ENCODE measurements around the gene FRMD4B. TPM values are rescaled to one million over a fixed set of nuclear protein-coding genes. Genes with fewer than 3 reads are reported as not detected.

The FRMD4B gene
- total RNA-seq, 3 donors from 2014 or later (not counting 1 experiment from before 2014, with no cell fraction given), result 8.5 to 19.8 (median 9.4) TPM

GRCh38 chr3:69182588-69183316 is 203.1 kb downstream of the FRMD4B start:
- H3K27ac Mint-ChIP-seq, result peak overlapping the region in 1 of 2 donors; percentile 8
- no peak overlapping the region for H3K4me3 ChIP-seq (ENCODE audit: low read length)
- H3K4me1 Mint-ChIP-seq, result peaks cover 5 to 7% of the 10 kb centered on the region in 2 donors
- no peak for DNase-seq
- no peak for ATAC-seq
- H3K27ac ChIP-seq (ENCODE audit: low read length), result no peak overlapping the region
- no peaks in the 10 kb centered on the region for H3K27me3 ChIP-seq (ENCODE audit: control insufficient read depth, insufficient read depth, low read length)
- TF ChIP-seq, protein P1, sequence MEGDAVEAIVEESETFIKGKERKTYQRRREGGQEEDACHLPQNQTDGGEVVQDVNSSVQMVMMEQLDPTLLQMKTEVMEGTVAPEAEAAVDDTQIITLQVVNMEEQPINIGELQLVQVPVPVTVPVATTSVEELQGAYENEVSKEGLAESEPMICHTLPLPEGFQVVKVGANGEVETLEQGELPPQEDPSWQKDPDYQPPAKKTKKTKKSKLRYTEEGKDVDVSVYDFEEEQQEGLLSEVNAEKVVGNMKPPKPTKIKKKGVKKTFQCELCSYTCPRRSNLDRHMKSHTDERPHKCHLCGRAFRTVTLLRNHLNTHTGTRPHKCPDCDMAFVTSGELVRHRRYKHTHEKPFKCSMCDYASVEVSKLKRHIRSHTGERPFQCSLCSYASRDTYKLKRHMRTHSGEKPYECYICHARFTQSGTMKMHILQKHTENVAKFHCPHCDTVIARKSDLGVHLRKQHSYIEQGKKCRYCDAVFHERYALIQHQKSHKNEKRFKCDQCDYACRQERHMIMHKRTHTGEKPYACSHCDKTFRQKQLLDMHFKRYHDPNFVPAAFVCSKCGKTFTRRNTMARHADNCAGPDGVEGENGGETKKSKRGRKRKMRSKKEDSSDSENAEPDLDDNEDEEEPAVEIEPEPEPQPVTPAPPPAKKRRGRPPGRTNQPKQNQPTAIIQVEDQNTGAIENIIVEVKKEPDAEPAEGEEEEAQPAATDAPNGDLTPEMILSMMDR (IDR thresholded peaks at IDR 0.05), result no peak
- H3K9me3 Mint-ChIP-seq, result no peaks in the 10 kb centered on the region
- H3K27me3 Mint-ChIP-seq (ENCODE audit: low read depth in 2 of 2), result no peaks in the 10 kb centered on the region
- no peaks in the 10 kb centered on the region for H3K4me1 ChIP-seq (ENCODE audit: control insufficient read depth, insufficient read depth, low read length)
- peaks cover 3% of the 10 kb centered on the region for H3K36me3 ChIP-seq (ENCODE audit: control insufficient read depth, insufficient read depth, low read length)
- WGBS (ENCODE audit: insufficient coverage), result 82% methylated on average over 8 of the region's 8 CpGs
- no peak overlapping the region for H3K4me3 Mint-ChIP-seq
- intact Hi-C loops (cut with micrococcal nuclease), result no loop called here
- no peaks in the 10 kb centered on the region for H3K9me3 ChIP-seq (ENCODE audit: control insufficient read depth, insufficient read depth, low read length)
- no peaks in the 10 kb centered on the region for H3K36me3 Mint-ChIP-seq

GRCh38 chr3:69181592-69182211 is 204.2 kb downstream of the FRMD4B start:
- no peaks in the 10 kb centered on the region for H3K9me3 ChIP-seq (ENCODE audit: control insufficient read depth, insufficient read depth, low read length)
- Mint-ChIP-seq H3K9me3 (no peaks in the 10 kb centered on the region), H3K4me3 (no peak overlapping the region), H3K27me3 (ENCODE audit: low read depth in 2 of 2) (no peaks in the 10 kb centered on the region), H3K27ac (no peak overlapping the region), H3K36me3 (no peaks in the 10 kb centered on the region), H3K4me1 (peaks cover 5 to 7% of the 10 kb centered on the region in 2 donors)
- TF ChIP-seq, protein P1 (IDR thresholded peaks at IDR 0.05), result no peak
- H3K4me1 ChIP-seq (ENCODE audit: control insufficient read depth, insufficient read depth, low read length), result no peaks in the 10 kb centered on the region
- no peak overlapping the region for H3K27ac ChIP-seq (ENCODE audit: low read length)
- no peak for ATAC-seq
- no peak for DNase-seq
- H3K4me3 ChIP-seq (ENCODE audit: low read length), result no peak overlapping the region
- intact Hi-C loops (cut with micrococcal nuclease), result no loop called here
- 90% methylated on average over 9 of the region's 9 CpGs for WGBS (ENCODE audit: insufficient coverage)
- H3K36me3 ChIP-seq (ENCODE audit: control insufficient read depth, insufficient read depth, low read length), result peaks cover 3% of the 10 kb centered on the region
- no peaks in the 10 kb centered on the region for H3K27me3 ChIP-seq (ENCODE audit: control insufficient read depth, insufficient read depth, low read length)

- Mint-ChIP-seq H3K27me3 (ENCODE audit: low read depth in 2 of 2) (no peaks in the 10 kb centered on the region), H3K4me3 (no peak overlapping the region), H3K27ac (no peak overlapping the region), H3K4me1 (peaks cover 5 to 7% of the 10 kb centered on the region in 2 donors), H3K9me3 (no peaks in the 10 kb centered on the region), H3K36me3 (no peaks in the 10 kb centered on the region)
- TF ChIP-seq, protein P1 (IDR thresholded peaks at IDR 0.05), result no peak
- WGBS (ENCODE audit: insufficient coverage), result 91% methylated on average over 23 of the region's 23 CpGs
- H3K4me1 ChIP-seq (ENCODE audit: control insufficient read depth, insufficient read depth, low read length), result no peaks in the 10 kb centered on the region
- no peak overlapping the region for H3K4me3 ChIP-seq (ENCODE audit: low read length)
- intact Hi-C loops (cut with micrococcal nuclease), result no loop called here
- peaks cover 3% of the 10 kb centered on the region for H3K36me3 ChIP-seq (ENCODE audit: control insufficient read depth, insufficient read depth, low read length)
- no peak for ATAC-seq
- H3K27me3 ChIP-seq (ENCODE audit: control insufficient read depth, insufficient read depth, low read length), result no peaks in the 10 kb centered on the region
- no peaks in the 10 kb centered on the region for H3K9me3 ChIP-seq (ENCODE audit: control insufficient read depth, insufficient read depth, low read length)
- no peak for DNase-seq
- no peak overlapping the region for H3K27ac ChIP-seq (ENCODE audit: low read length)
Measured at GRCh38 chr3:69180869-69181591, 204.9 kb downstream of the FRMD4B start.

Measured in natural killer cell (primary cell).